Mucosa of gallbladder (tissue), 1 donor: ENCODE results near the gene FBLN1. TPM values are rescaled to one million over a fixed set of nuclear protein-coding genes. Genes with fewer than 3 reads are reported as not detected.
"Not testable (repeated sequence)": the region's sequence is repeated elsewhere in the genome, so short reads cannot be mapped to it uniquely, and the experiment has no call there.

Experiments
- DNase-seq: peaks from one replicate; pipeline ENCODE4 v3.0.0-alpha.2; 2020; ENCODE audit warnings: low spot score
- total RNA-seq: library from RNA; stranded (reverse); gene quantifications from one replicate; pipeline ENCODE4 v1.2.1, GENCODE V29; 2021
- donor health status: DM: no; HTN: no; CAD: no.

FBLN1 gene
- total RNA-seq, 1 donor from 2014 or later: 427 TPM

- no peak for DNase-seq
Measured at GRCh38 chr22:45527456-45527855, 24.8 kb downstream of the FBLN1 start.

GRCh38 chr22:45528046-45528445, 25.4 kb downstream of the FBLN1 start:
- DNase-seq: no peak

GRCh38 chr22:45529105-45529504, 26.4 kb downstream of the FBLN1 start:
- DNase-seq: no peak

GRCh38 chr22:45529971-45530575, 27.4 kb downstream of the FBLN1 start:
- DNase-seq: no peak

GRCh38 chr22:45531441-45532234, 29.0 kb downstream of the FBLN1 start:
- no peak for DNase-seq

- no peak for DNase-seq
Measured at GRCh38 chr22:45532235-45532631, 29.6 kb downstream of the FBLN1 start.

GRCh38 chr22:45533703-45534102, 31.0 kb downstream of the FBLN1 start:
- DNase-seq: no peak

- DNase-seq: peak; percentile 31
Measured at GRCh38 chr22:45534339-45535192, 31.9 kb downstream of the FBLN1 start.

- no peak for DNase-seq
Measured at GRCh38 chr22:45535290-45535689, 32.6 kb downstream of the FBLN1 start.

GRCh38 chr22:45535835-45536234, 33.2 kb downstream of the FBLN1 start:
- DNase-seq: not testable (repeated sequence)

GRCh38 chr22:45537734-45538181, 35.1 kb downstream of the FBLN1 start:
- peak; percentile 31 for DNase-seq

- no peak for DNase-seq
Measured at GRCh38 chr22:45538281-45538680, 35.6 kb downstream of the FBLN1 start.

GRCh38 chr22:45540122-45540521, 37.4 kb downstream of the FBLN1 start:
- DNase-seq: no peak

- DNase-seq: no peak
Measured at GRCh38 chr22:45541382-45541979, 38.8 kb downstream of the FBLN1 start.

- no peak for DNase-seq
Measured at GRCh38 chr22:45542001-45542520, 39.4 kb downstream of the FBLN1 start.

GRCh38 chr22:45542736-45543135, 40.1 kb downstream of the FBLN1 start:
- DNase-seq: not testable (repeated sequence)

GRCh38 chr22:45543243-45543642, 40.6 kb downstream of the FBLN1 start:
- no peak for DNase-seq

- no peak for DNase-seq
Measured at GRCh38 chr22:45544588-45545170, 42.0 kb downstream of the FBLN1 start.

GRCh38 chr22:45546333-45547015, 43.8 kb downstream of the FBLN1 start:
- no peak for DNase-seq

GRCh38 chr22:45547016-45547345, 44.3 kb downstream of the FBLN1 start:
- DNase-seq: no peak

GRCh38 chr22:45547731-45548130, 45.0 kb downstream of the FBLN1 start:
- DNase-seq: no peak
